Neural cell (in vitro differentiated cells): ENCODE data around the gene ARID3B. TPM values are rescaled to one million over a fixed set of nuclear protein-coding genes. Genes with fewer than 3 reads are reported as not detected.

Experiments
- H2AFZ ChIP-seq: fragments of 200-600, 300-800 bp; sonication (generic), shearing (Covaris generic); 2 replicates; pipeline ENCODE4 v1.6.0; 2014; ENCODE audit warnings: low read depth, mild to moderate bottlenecking, antibody characterized with exemption, low read length, moderate library complexity
- H3F3A ChIP-seq: fragments of 200-600 bp; shearing (Covaris generic); 2 replicates; pipeline ENCODE4 v1.6.1; 2016; ENCODE audit warnings: mild to moderate bottlenecking, moderate library complexity, mixed read lengths, antibody characterized with exemption, low read length; ENCODE audit not compliant: insufficient read depth, poor library complexity, severe bottlenecking
- H3K27ac ChIP-seq: fragments of 200-600, 300-800 bp; sonication (generic), shearing (Covaris generic); 2 replicates; pipeline ENCODE4 v1.5.1; 2014; ENCODE audit warnings: mild to moderate bottlenecking, low read length, moderate library complexity
- H3K27me3 ChIP-seq: fragments of 300-800, 200-600 bp; sonication (generic), shearing (Covaris generic); 2 replicates; pipeline ENCODE4 v1.6.0; 2014; ENCODE audit warnings: mild to moderate bottlenecking, low read depth, low read length, moderate library complexity; ENCODE audit not compliant: insufficient read depth
- H3K36me3 ChIP-seq: fragments of 300-800, 200-600 bp; sonication (generic), shearing (Covaris generic); 2 replicates; pipeline ENCODE4 v1.5.1; 2014; ENCODE audit warnings: mild to moderate bottlenecking, antibody characterized with exemption, low read length, moderate library complexity; ENCODE audit not compliant: insufficient read depth
- H3K4me2 ChIP-seq: fragments of 300-800, 200-600 bp; sonication (generic), shearing (Covaris generic); 2 replicates; pipeline ENCODE4 v1.6.0; 2014; ENCODE audit warnings: mild to moderate bottlenecking, low read length
- H3K4me3 ChIP-seq: fragments of 300-800, 200-600 bp; sonication (generic), shearing (Covaris generic); 2 replicates; pipeline ENCODE4 v1.5.1; 2014; ENCODE audit warnings: mild to moderate bottlenecking, low read length, moderate library complexity
- H3K79me2 ChIP-seq: fragments of 200-600 bp; shearing (Covaris generic); replicated peaks from 2 replicates; pipeline ENCODE4 v1.6.0; 2014; ENCODE audit warnings: mild to moderate bottlenecking, low read length, moderate library complexity; ENCODE audit not compliant: insufficient read depth
- H3K9ac ChIP-seq: fragments of 300-800, 200-600 bp; sonication (generic), shearing (Covaris generic); 2 replicates; pipeline ENCODE4 v1.6.1; 2016; ENCODE audit warnings: mild to moderate bottlenecking, low read length, mixed read lengths
- H3K9me2 ChIP-seq: fragments of 200-600 bp; shearing (Covaris generic); 2 replicates; pipeline ENCODE4 v1.6.1; 2016; ENCODE audit warnings: mild to moderate bottlenecking, low read length, mixed read lengths; ENCODE audit not compliant: insufficient read depth
- H3K9me3 ChIP-seq: fragments of 200-600, 300-800 bp; sonication (generic), shearing (Covaris generic); 2 replicates; pipeline ENCODE4 v1.6.1; 2016; ENCODE audit warnings: mild to moderate bottlenecking, mixed run types, low read length, moderate library complexity, mixed read lengths
- H4K20me1 ChIP-seq: fragments of 200-600 bp; shearing (Covaris generic); 2 replicates; pipeline ENCODE4 v1.6.1; 2016; ENCODE audit warnings: mild to moderate bottlenecking, mixed run types; ENCODE audit not compliant: insufficient read depth
- EP300 ChIP-seq: fragments of 450-650 bp; conservative IDR thresholded peaks from 2 replicates; pipeline ENCODE4 v1.6.1; 2014; ENCODE audit warnings: antibody characterized with exemption, mild to moderate bottlenecking, moderate library complexity; ENCODE audit not compliant: poor library complexity, severe bottlenecking
- POLR2AphosphoS5 ChIP-seq: IDR thresholded peaks from 2 replicates; pipeline ENCODE4 v1.6.1; 2012
- RAD21 ChIP-seq: fragments of 450-650 bp; conservative IDR thresholded peaks from 2 replicates; pipeline ENCODE4 v1.6.1; 2014; ENCODE audit warnings: antibody characterized with exemption, mild to moderate bottlenecking, moderate library complexity
- polyA plus RNA-seq: library from polyadenylated mRNA; depleted of rRNA; stranded (reverse); fragments of >200 nt; gene quantifications from 2 replicates; pipeline ENCODE4 v1.2.3, GENCODE V29; 2014
- TF ChIP-seq, protein P1 (sequence below): IDR thresholded peaks from 2 replicates; pipeline ENCODE4 v1.6.1; 2012; ENCODE audit warnings: borderline replicate concordance
- TF ChIP-seq, protein P2 (sequence below): fragments of 450-650 bp; IDR thresholded peaks from 2 replicates; pipeline ENCODE4 v1.5.1; 2014; ENCODE audit warnings: antibody characterized with exemption, mild to moderate bottlenecking, moderate library complexity; ENCODE audit not compliant: poor library complexity, severe bottlenecking

Gene ARID3B
- polyA plus RNA-seq, 1 donor from 2014 or later, result 11.2 TPM

DNA sequence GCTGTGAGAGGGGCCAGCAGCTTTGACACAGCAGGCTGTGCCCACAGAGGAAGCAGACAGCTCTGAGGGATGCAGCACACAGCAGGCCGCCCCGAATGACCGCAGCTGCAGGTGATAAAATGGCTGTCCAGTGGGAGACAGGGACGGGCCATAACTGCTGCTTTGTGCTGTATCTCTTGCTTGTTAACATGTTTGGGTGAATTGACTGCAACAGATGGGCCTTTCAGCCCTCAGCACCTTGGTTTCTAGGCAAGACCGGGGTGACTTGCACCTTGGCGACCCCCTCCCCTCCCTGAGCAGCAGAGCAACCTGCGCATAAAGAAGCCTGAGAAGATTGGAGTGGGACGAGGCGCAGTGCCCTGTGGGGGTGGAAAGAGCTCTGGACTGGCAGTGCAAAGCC, 38.0 kb downstream of the ARID3B start:
- TF ChIP-seq, protein P1, sequence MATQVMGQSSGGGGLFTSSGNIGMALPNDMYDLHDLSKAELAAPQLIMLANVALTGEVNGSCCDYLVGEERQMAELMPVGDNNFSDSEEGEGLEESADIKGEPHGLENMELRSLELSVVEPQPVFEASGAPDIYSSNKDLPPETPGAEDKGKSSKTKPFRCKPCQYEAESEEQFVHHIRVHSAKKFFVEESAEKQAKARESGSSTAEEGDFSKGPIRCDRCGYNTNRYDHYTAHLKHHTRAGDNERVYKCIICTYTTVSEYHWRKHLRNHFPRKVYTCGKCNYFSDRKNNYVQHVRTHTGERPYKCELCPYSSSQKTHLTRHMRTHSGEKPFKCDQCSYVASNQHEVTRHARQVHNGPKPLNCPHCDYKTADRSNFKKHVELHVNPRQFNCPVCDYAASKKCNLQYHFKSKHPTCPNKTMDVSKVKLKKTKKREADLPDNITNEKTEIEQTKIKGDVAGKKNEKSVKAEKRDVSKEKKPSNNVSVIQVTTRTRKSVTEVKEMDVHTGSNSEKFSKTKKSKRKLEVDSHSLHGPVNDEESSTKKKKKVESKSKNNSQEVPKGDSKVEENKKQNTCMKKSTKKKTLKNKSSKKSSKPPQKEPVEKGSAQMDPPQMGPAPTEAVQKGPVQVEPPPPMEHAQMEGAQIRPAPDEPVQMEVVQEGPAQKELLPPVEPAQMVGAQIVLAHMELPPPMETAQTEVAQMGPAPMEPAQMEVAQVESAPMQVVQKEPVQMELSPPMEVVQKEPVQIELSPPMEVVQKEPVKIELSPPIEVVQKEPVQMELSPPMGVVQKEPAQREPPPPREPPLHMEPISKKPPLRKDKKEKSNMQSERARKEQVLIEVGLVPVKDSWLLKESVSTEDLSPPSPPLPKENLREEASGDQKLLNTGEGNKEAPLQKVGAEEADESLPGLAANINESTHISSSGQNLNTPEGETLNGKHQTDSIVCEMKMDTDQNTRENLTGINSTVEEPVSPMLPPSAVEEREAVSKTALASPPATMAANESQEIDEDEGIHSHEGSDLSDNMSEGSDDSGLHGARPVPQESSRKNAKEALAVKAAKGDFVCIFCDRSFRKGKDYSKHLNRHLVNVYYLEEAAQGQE, result no peak
- TF ChIP-seq POLR2AphosphoS5, result no peak
- no peak for TF ChIP-seq RAD21
- TF ChIP-seq, protein P2, sequence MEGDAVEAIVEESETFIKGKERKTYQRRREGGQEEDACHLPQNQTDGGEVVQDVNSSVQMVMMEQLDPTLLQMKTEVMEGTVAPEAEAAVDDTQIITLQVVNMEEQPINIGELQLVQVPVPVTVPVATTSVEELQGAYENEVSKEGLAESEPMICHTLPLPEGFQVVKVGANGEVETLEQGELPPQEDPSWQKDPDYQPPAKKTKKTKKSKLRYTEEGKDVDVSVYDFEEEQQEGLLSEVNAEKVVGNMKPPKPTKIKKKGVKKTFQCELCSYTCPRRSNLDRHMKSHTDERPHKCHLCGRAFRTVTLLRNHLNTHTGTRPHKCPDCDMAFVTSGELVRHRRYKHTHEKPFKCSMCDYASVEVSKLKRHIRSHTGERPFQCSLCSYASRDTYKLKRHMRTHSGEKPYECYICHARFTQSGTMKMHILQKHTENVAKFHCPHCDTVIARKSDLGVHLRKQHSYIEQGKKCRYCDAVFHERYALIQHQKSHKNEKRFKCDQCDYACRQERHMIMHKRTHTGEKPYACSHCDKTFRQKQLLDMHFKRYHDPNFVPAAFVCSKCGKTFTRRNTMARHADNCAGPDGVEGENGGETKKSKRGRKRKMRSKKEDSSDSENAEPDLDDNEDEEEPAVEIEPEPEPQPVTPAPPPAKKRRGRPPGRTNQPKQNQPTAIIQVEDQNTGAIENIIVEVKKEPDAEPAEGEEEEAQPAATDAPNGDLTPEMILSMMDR, result no peak
- Histone ChIP-seq H3K27ac (no peak overlapping the region), H3K27me3 (no peaks in the 10 kb centered on the region), H4K20me1 (no peaks in the 10 kb centered on the region), H3K36me3 (no peaks in the 10 kb centered on the region), H3F3A (no peaks in the 10 kb centered on the region), H3K4me3 (no peak overlapping the region), H3K9me3 (no peaks in the 10 kb centered on the region), H3K9ac (no peak overlapping the region), H2AFZ (no peak overlapping the region), H3K4me2 (no peak overlapping the region), H3K9me2 (no peaks in the 10 kb centered on the region), H3K79me2 (no peaks in the 10 kb centered on the region)

DNA sequence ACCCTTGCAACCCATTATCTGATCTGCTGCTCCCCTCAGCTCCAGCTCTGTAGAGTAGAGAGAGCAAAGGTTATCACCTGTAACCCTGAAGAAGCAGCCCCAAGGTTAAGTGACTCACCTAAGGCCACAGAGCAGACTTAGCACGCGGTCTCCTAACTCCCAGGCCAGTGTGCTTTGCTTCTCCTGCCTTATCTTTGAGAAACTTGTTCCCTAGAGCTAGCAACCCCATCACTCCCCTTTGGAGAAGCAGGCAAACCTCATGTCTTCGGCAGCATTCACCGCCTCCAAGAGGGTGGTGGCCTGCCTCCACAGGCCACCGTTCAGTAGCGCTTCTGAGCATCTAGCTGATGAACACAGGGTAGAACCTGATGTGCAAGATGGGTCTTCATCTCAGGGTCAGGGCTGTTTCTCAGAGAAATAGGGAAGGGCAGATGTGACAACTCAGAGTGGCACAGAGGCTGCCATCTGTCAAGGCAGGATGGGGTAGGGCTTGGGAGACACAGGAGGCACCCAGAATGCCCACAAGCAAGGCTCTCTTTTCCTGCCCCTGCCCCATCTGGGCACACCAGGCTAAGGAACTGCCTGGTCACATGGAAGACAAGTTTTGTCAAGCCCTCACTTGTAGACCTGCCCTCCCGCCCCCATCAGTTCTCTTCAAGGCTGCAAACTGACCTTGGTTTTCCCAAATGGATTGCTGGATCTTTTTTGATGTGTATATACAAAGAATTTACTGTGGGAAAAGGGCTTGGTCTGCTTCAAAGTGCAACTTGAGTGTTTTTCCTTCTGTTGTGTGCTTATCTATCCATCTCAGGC, 39.7 kb downstream of the ARID3B start:
- no peaks in the 10 kb centered on the region for H3K36me3 ChIP-seq
- TF ChIP-seq, protein P1, result no peak
- TF ChIP-seq POLR2AphosphoS5 (no peak), EP300 (no peak)

More for the DNA sequence above, 39.7 kb downstream of the ARID3B start:
- no peaks in the 10 kb centered on the region for H4K20me1 ChIP-seq
- H3K4me3 ChIP-seq, result no peak overlapping the region
- H3K9ac ChIP-seq, result no peak overlapping the region
- no peak overlapping the region for H3K4me2 ChIP-seq
- no peaks in the 10 kb centered on the region for H3K9me3 ChIP-seq
- H3K79me2 ChIP-seq, result no peaks in the 10 kb centered on the region
- H3F3A ChIP-seq, result no peaks in the 10 kb centered on the region
- H3K27me3 ChIP-seq, result no peaks in the 10 kb centered on the region
- H2AFZ ChIP-seq, result no peak overlapping the region
- no peak overlapping the region for H3K27ac ChIP-seq
- no peaks in the 10 kb centered on the region for H3K9me2 ChIP-seq
